NCI-H2227 (cell line): ENCODE data around the gene IWS1.
"Not testable (repeated sequence)": the region's sequence is repeated elsewhere in the genome, so short reads cannot be mapped to it uniquely, and the experiment has no call there.

Experiments used
- DNase-seq: peaks from one replicate; lab custom pipeline; 2025; ENCODE audit not compliant: unreplicated experiment; lab: John Stamatoyannopoulos, UW

IWS1 gene

GRCh38 chr2:127526132-127527000, at the start of gene IWS1:
IWS1 (minus strand) TSS chr2:127526489; CDS start chr2:127526208, 281 bp downstream.
- peak; percentile 99 for DNase-seq

- DNase-seq = no peak
Measured at GRCh38 chr2:127575941-127576432, 49.7 kb upstream of the IWS1 start.

GRCh38 chr2:127575185-127575765, 49.0 kb upstream of the IWS1 start:
- no peak for DNase-seq

- DNase-seq = no peak
Measured at GRCh38 chr2:127574656-127575055, 48.4 kb upstream of the IWS1 start.

- no peak for DNase-seq
Measured at GRCh38 chr2:127573771-127574170, 47.5 kb upstream of the IWS1 start.

- no peak for DNase-seq
Measured at GRCh38 chr2:127573298-127573697, 47.0 kb upstream of the IWS1 start.

GRCh38 chr2:127572841-127573240, 46.6 kb upstream of the IWS1 start:
- no peak for DNase-seq

- not testable (repeated sequence) for DNase-seq
Measured at GRCh38 chr2:127572352-127572751, 46.1 kb upstream of the IWS1 start.

GRCh38 chr2:127570282-127571250, 44.3 kb upstream of the IWS1 start:
- DNase-seq = no peak

GRCh38 chr2:127569666-127570065, 43.4 kb upstream of the IWS1 start:
- DNase-seq = no peak

GRCh38 chr2:127568128-127568527, 41.8 kb upstream of the IWS1 start:
- no peak for DNase-seq

GRCh38 chr2:127567351-127567854, 41.1 kb upstream of the IWS1 start:
- DNase-seq = no peak

GRCh38 chr2:127566576-127566975, 40.3 kb upstream of the IWS1 start:
- DNase-seq = no peak

- no peak for DNase-seq
Measured at GRCh38 chr2:127566139-127566417, 39.8 kb upstream of the IWS1 start.

- DNase-seq = no peak
Measured at GRCh38 chr2:127565261-127566138, 39.2 kb upstream of the IWS1 start.

- no peak for DNase-seq
Measured at GRCh38 chr2:127564429-127565260, 38.4 kb upstream of the IWS1 start.

- no peak for DNase-seq
Measured at GRCh38 chr2:127563458-127564428, 37.5 kb upstream of the IWS1 start.

- DNase-seq = no peak
Measured at GRCh38 chr2:127562936-127563335, 36.6 kb upstream of the IWS1 start.
